ENCODE measurements around the gene RAB37. TPM values are rescaled to one million over a fixed set of nuclear protein-coding genes. Genes with fewer than 3 reads are reported as not detected.

RAB37 gene
- total and polyA plus RNA-seq, 2 of the 13 experiments (the other 11 are each of a cell fraction or from before 2014, with no cell fraction given) = 0.91 to 3.7 TPM

DNA sequence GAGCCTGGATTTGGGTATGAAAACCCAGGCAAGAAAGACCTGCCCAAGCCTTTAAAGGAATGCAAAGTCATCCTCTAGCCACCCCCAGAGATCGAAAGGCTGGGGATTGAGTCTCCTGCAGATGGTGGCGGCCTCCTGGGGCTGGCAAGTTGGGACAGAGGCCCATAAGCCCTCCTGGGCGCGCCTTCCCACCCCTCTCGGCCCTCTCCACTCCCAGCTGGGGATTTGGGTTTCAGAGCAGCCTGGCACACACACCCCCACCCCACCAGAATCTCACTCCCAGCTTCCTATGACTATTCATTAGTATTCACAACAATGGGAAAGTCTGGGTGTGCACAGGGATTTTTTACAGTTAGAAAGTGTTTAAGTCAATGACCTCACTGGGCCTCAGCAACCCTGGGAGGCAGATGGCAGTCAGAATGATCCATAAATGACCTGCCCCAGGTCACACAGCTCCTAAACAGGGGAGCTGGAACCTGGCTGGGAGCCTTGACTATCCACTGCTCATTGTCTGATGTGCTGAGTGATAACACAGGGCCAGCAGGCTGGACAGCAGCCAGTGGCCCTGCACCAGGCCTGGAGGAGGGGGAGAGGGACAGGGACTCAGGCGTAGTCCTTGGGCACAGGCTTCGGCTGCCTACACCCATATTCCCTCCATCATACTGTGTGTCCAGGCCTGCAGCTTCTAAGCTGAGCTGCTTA, 23.5 kb downstream of the RAB37 start (continued):
- TF ChIP-seq, protein P1, sequence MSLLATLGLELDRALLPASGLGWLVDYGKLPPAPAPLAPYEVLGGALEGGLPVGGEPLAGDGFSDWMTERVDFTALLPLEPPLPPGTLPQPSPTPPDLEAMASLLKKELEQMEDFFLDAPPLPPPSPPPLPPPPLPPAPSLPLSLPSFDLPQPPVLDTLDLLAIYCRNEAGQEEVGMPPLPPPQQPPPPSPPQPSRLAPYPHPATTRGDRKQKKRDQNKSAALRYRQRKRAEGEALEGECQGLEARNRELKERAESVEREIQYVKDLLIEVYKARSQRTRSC (CRISPR knock-in tag; IDR thresholded peaks at IDR 0.05; ENCODE audit: low read depth) = no peak
- no peak for TF ChIP-seq RXRB (CRISPR knock-in tag; IDR thresholded peaks at IDR 0.05; ENCODE audit: borderline replicate concordance)
- TF ChIP-seq REXO4 (CRISPR knock-in tag; IDR thresholded peaks at IDR 0.05; ENCODE audit: borderline replicate concordance) = no peak
- no peak for TF ChIP-seq PITX1 (CRISPR knock-in tag; IDR thresholded peaks at IDR 0.05)
- no peak for TF ChIP-seq MEIS1 (CRISPR knock-in tag; IDR thresholded peaks at IDR 0.05; ENCODE audit: borderline replicate concordance)
- TF ChIP-seq NFE2L2 (IDR thresholded peaks at IDR 0.05; ENCODE audit: low read length) = peak; percentile 50; the same call in 1 of the 2 replicates
- TF ChIP-seq HNRNPL (IDR thresholded peaks at IDR 0.05; ENCODE audit: low read depth, low read length) = 0 out of 2 replicates have a peak, but pooled peaks have one; percentile 4
- no peak for TF ChIP-seq GTF3A (CRISPR knock-in tag; conservative IDR thresholded peaks at IDR 0.05)
- TF ChIP-seq HDAC1 (CRISPR knock-in tag; IDR thresholded peaks at IDR 0.05) = 0 out of 2 replicates have a peak, but pooled peaks have one; percentile 33
- no peak for TF ChIP-seq SOX13 (IDR thresholded peaks at IDR 0.05)
- TF ChIP-seq SOX13 (CRISPR knock-in tag; conservative IDR thresholded peaks at IDR 0.05 in 1 of 2, IDR thresholded peaks at IDR 0.05 in 1 of 2) = peak in 1 of 2 experiments; percentile 73; a peak in 2 of 4 replicates
- TF ChIP-seq FOXK2 (IDR thresholded peaks at IDR 0.05) = no peak
- peak in 1 of 2 experiments; percentile 21; a peak in 1 of 4 replicates for TF ChIP-seq POLR2A (IDR thresholded peaks at IDR 0.05; ENCODE audit: insufficient read depth in 1 of 2, low read depth in 2 of 2, low read length in 2 of 2)
- no peak for TF ChIP-seq NFRKB (IDR thresholded peaks at IDR 0.05)
- TF ChIP-seq, protein P2, sequence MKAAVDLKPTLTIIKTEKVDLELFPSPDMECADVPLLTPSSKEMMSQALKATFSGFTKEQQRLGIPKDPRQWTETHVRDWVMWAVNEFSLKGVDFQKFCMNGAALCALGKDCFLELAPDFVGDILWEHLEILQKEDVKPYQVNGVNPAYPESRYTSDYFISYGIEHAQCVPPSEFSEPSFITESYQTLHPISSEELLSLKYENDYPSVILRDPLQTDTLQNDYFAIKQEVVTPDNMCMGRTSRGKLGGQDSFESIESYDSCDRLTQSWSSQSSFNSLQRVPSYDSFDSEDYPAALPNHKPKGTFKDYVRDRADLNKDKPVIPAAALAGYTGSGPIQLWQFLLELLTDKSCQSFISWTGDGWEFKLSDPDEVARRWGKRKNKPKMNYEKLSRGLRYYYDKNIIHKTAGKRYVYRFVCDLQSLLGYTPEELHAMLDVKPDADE (CRISPR knock-in tag; IDR thresholded peaks at IDR 0.05) = no peak
- TF ChIP-seq, protein P3, sequence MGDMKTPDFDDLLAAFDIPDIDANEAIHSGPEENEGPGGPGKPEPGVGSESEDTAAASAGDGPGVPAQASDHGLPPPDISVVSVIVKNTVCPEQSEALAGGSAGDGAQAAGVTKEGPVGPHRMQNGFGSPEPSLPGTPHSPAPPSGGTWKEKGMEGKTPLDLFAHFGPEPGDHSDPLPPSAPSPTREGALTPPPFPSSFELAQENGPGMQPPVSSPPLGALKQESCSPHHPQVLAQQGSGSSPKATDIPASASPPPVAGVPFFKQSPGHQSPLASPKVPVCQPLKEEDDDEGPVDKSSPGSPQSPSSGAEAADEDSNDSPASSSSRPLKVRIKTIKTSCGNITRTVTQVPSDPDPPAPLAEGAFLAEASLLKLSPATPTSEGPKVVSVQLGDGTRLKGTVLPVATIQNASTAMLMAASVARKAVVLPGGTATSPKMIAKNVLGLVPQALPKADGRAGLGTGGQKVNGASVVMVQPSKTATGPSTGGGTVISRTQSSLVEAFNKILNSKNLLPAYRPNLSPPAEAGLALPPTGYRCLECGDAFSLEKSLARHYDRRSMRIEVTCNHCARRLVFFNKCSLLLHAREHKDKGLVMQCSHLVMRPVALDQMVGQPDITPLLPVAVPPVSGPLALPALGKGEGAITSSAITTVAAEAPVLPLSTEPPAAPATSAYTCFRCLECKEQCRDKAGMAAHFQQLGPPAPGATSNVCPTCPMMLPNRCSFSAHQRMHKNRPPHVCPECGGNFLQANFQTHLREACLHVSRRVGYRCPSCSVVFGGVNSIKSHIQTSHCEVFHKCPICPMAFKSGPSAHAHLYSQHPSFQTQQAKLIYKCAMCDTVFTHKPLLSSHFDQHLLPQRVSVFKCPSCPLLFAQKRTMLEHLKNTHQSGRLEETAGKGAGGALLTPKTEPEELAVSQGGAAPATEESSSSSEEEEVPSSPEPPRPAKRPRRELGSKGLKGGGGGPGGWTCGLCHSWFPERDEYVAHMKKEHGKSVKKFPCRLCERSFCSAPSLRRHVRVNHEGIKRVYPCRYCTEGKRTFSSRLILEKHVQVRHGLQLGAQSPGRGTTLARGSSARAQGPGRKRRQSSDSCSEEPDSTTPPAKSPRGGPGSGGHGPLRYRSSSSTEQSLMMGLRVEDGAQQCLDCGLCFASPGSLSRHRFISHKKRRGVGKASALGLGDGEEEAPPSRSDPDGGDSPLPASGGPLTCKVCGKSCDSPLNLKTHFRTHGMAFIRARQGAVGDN (CRISPR knock-in tag; IDR thresholded peaks at IDR 0.05) = peak; percentile 66
- TF ChIP-seq TEAD3 (CRISPR knock-in tag; optimal IDR thresholded peaks at IDR 0.05; ENCODE audit: borderline replicate concordance) = peak; percentile 22
- no peak for TF ChIP-seq SP5 (CRISPR knock-in tag; IDR thresholded peaks at IDR 0.05; ENCODE audit: borderline replicate concordance, low read depth)
- 0 out of 2 replicates have a peak, but pooled peaks have one; percentile 24 for TF ChIP-seq ZNF761 (CRISPR knock-in tag; conservative IDR thresholded peaks at IDR 0.05)

All from HepG2 (cell line).